MM.1S (cell line): ENCODE measurements around the gene NUMB.

Source experiments
- EZH2 ChIP-seq: fragments of 300-600 bp; sonication (generic); optimal IDR thresholded peaks from 2 replicates; pipeline ENCODE3; 2017; ENCODE audit warnings: low read depth, mild to moderate bottlenecking, antibody characterized with exemption, low read length, mixed read lengths
- TF ChIP-seq, protein P1 (sequence below): fragments of 300-600 bp; sonication (generic); IDR thresholded peaks from 2 replicates; pipeline ENCODE4 v1.5.1; 2016; ENCODE audit warnings: antibody characterized with exemption, low read length, mixed read lengths

GRCh38 chr14:73267474-73267873 is 190.9 kb downstream of the NUMB start:
- TF ChIP-seq, protein P1, sequence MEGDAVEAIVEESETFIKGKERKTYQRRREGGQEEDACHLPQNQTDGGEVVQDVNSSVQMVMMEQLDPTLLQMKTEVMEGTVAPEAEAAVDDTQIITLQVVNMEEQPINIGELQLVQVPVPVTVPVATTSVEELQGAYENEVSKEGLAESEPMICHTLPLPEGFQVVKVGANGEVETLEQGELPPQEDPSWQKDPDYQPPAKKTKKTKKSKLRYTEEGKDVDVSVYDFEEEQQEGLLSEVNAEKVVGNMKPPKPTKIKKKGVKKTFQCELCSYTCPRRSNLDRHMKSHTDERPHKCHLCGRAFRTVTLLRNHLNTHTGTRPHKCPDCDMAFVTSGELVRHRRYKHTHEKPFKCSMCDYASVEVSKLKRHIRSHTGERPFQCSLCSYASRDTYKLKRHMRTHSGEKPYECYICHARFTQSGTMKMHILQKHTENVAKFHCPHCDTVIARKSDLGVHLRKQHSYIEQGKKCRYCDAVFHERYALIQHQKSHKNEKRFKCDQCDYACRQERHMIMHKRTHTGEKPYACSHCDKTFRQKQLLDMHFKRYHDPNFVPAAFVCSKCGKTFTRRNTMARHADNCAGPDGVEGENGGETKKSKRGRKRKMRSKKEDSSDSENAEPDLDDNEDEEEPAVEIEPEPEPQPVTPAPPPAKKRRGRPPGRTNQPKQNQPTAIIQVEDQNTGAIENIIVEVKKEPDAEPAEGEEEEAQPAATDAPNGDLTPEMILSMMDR, result no peak
- TF ChIP-seq EZH2, result no peak
